D341Med (cell line): ENCODE measurements around the gene EFNA2.

Experiments used
- DNase-seq: peaks from one replicate; pipeline ENCODE4 v3.0.0; 2012; ENCODE audit warnings: low spot score

The EFNA2 gene

GRCh38 chr19:1284293-1284978 lies 1.2 kb upstream of the EFNA2 start:
- DNase-seq: no peak

- no peak for DNase-seq
Observed at GRCh38 chr19:1284979-1285736, 515 bp upstream of the EFNA2 start.

GRCh38 chr19:1286487-1287353 lies 1.0 kb downstream of the EFNA2 start:
- no peak for DNase-seq

GRCh38 chr19:1287354-1288225 lies 1.9 kb downstream of the EFNA2 start:
- no peak for DNase-seq

GRCh38 chr19:1288226-1288612 lies 2.5 kb downstream of the EFNA2 start:
- DNase-seq: no peak

- no peak for DNase-seq
Observed at GRCh38 chr19:1288833-1289685, 3.4 kb downstream of the EFNA2 start.

- DNase-seq: no peak
Observed at GRCh38 chr19:1289686-1290025, 4.0 kb downstream of the EFNA2 start.

GRCh38 chr19:1290196-1290702 lies 4.6 kb downstream of the EFNA2 start:
- no peak for DNase-seq

GRCh38 chr19:1290703-1291651 lies 5.3 kb downstream of the EFNA2 start:
- no peak for DNase-seq

- DNase-seq: no peak
Observed at GRCh38 chr19:1291761-1292418, 6.2 kb downstream of the EFNA2 start.

- no peak for DNase-seq
Observed at GRCh38 chr19:1292419-1293151, 6.9 kb downstream of the EFNA2 start.

- DNase-seq: no peak
Observed at GRCh38 chr19:1293782-1294604, 8.3 kb downstream of the EFNA2 start.

GRCh38 chr19:1294688-1295087 lies 9.0 kb downstream of the EFNA2 start:
- DNase-seq: no peak

- peak; percentile 89 for DNase-seq
Observed at GRCh38 chr19:1295169-1296012, 9.7 kb downstream of the EFNA2 start.

- no peak for DNase-seq
Observed at GRCh38 chr19:1296078-1296477, 10.4 kb downstream of the EFNA2 start.

GRCh38 chr19:1296575-1297271 lies 11.1 kb downstream of the EFNA2 start:
- DNase-seq: no peak
